RKO (cell line): ENCODE data around the gene RPS16.
"Not testable (repeated sequence)": the region's sequence is repeated elsewhere in the genome, so short reads cannot be mapped to it uniquely, and the experiment has no call there.

Experiments
- DNase-seq: peaks from one replicate; pipeline ENCODE4 v3.0.0-alpha.2; 2016; ENCODE audit warnings: low spot score

Gene RPS16

DNA sequence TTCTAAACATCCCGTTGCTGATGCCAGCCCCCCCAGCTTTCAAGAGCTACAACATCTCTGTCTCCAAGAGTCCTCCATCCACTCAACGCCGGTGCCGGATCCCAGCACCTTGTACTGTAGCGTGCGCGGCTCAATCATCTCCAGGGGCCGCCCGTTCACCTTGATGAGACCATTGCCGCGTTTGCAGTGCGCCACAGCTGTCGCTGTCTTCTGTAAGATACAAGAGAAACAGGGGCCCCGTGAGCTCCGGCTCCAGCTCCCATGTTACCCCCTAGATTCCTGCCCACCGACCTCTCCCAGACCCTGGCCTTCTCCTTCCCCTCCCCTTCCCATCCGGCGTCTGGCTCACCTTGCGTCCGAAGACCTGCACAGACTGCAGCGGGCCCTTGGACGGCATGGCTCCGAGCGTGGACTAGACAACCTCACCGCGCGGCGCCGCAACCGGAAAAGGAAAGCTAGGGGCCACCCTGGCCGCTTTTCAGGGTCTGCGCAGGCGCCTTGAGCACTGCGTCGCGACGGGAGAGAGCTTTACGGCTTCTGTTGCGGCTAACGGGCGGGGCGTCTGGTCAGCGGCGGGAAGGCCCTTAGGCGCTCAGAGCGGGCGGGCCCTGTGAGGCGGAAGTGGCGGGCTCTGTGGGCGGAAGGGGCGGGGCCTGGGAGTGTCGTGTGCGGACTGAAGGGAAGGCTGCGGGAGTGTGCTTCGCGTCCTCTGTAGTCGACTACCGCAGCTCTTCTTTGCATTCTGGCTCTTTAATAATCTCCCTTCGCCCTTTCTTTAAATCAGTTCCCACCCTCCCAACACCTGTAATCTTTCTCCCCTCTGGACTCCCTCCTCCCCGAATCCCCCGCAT lies at the start of gene RPS16:
TSS of gene RPS16 (minus strand) at position 451 of the 851 bp plus-strand sequence. CDS start at position 397, 54 bp downstream.
- peak; percentile 98 for DNase-seq

DNA sequence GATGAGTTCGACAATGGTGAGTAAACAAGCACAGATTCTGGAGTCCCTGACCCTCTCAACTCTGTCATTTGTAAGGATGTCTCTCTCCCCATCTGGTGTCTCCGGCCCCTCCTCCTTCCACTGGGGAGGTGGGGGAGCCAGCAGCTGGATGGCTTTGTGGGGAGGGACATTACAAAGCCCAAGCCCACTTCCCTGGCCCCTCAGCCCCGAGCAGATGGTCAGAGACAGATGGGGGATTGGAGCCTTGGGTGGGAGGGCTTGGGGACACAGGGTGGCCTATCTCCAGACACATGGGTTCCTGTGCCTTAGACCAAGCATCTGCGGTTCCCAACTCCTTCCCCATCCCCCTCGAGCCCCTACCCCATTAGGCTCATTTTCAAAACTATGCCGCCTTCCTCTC lies 47.4 kb upstream of the RPS16 start:
- no peak for DNase-seq

DNA sequence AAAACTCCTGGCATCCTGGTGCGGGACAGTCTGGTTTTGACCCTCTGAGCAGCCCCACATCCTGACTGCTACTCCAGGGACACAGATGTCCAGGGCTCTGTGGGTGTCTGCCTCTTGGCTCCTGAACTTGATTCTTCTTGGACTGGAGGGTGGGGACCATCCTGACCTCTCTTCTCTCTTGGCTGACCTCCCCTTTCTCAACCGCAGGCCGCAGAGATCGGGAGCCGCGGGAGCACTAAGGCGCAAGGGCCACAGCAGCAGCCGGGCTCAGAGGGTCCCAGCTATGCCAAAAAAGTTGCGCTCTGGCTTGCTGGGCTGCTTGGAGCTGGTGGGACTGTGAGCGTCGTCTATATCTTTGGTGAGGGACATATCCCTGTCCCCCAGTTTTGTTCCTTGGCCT lies 45.9 kb upstream of the RPS16 start:
- DNase-seq, result no peak

DNA sequence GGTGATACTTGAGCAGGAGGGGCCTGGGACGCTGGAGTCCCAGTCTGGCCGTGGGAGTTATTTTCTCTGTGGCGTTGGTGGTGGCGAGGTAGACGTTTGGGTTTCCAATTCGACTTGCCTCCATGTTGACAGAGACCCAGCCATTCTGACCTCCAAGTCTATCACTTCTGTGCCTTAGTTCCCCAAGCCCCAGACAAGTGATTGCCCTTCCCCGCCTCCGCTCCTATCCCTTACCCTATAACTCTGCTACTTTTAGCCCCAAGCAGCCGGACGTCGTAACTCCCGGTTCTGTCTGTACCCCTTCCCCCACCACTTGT lies 45.4 kb upstream of the RPS16 start:
- peak; percentile 27 for DNase-seq

DNA sequence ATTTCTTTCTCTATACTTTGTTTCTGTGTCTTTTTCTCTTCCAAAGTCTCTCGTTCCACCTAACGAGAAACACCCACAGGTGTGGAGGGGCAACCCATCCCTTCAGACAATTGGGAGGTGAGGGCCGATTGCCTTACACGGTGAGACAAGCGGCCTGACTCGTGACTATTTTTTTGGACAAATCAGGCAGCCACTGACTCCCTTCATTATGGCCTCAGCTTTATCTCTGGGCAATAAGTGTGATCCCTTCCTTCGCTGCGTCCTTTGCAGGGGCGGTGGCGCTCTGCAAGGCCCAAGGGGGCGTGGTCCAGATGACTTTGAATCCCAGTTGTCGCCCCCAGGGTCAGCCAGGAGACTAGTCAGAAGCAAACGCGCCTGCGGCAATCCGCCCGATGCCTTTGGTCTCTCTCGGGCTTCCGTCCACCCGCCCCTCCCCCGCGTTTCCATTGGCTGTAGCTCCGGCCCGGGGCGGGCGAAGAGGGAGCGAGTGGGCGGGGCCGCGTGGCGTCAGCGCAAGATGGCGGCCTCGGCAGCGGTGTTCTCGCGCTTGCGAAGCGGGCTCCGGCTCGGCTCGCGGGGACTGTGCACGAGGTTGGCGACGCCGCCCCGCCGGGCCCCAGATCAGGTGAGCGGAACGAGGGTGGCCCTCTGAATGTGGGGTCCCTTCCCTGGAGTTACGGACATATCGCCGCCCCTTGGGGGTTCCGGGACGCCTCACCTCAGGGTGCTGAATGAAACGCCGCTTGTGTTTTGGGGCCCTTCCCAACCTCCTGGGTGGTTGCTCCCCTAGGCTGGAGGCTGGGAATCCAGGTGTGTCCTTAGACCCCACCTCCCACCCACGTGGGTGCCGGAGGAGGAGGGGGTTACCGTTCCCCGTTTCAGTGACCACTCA lies 44.8 kb upstream of the RPS16 start, which contains the start of gene TIMM50:
TSS of gene TIMM50 (plus strand) at position 502 of the 892 bp plus-strand sequence. CDS start at position 518, 16 bp downstream.
- DNase-seq, result peak; percentile 96

DNA sequence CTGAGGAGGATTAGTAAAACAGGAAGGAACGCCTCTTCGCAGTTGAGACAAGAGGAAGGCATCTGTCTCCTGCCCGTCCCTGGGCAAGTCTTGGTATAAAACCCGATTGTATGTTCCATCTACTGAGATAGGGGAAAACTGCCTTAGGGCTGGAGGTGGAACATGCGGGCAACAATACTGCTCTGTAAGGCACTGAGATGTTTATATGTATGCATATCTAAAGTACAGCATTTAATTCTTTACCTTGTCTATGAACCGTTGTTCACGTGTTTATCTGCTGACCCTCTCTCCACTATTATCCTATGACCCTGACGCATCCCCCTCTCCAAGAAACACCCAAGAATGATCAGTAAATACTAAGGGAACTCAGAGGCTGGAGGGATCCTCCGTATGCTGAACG lies 44.2 kb upstream of the RPS16 start:
- no peak for DNase-seq

DNA sequence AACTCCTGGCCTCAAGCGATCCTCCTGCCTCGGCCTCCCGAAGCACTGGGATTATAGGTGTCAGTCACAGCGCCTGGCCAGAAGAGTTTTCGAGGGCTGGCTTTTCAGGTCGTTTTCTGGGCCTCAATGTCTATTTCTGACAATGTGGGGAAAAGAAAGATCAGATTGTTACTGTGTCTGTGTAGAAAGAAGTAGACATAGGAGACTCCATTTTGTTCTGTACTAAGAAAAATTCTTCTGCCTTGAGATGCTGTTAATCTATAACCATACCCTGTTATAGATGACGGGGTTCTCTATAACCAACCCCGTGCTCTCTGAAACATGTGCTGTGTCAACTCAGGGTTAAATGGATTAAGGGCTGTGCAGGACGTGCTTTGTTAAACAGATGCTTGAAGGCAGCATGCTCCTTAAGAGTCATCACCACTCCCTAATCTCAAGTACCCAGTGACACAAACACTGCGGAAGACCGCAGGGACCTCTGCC lies 43.6 kb upstream of the RPS16 start:
- not testable (repeated sequence) for DNase-seq

DNA sequence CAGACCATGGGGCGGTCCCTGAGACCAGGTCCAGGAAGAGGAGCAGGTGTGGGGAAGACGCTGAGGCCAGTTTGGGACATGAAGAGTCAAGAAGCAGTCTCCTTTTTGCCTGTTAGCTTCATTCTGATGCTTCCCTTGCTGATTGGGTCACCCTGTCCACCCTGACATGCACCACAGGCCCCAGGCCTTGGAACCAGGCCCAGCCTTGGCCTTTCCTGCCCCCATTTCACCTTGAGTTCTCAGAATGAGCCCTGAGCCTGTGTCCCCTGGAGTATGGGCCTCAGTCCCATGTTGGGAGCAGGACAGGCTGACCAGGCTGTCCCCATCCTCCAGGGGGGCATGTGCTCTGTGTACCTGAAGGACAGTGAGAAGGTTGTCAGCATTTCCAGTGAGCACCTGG lies 40.0 kb upstream of the RPS16 start:
- DNase-seq, result no peak

DNA sequence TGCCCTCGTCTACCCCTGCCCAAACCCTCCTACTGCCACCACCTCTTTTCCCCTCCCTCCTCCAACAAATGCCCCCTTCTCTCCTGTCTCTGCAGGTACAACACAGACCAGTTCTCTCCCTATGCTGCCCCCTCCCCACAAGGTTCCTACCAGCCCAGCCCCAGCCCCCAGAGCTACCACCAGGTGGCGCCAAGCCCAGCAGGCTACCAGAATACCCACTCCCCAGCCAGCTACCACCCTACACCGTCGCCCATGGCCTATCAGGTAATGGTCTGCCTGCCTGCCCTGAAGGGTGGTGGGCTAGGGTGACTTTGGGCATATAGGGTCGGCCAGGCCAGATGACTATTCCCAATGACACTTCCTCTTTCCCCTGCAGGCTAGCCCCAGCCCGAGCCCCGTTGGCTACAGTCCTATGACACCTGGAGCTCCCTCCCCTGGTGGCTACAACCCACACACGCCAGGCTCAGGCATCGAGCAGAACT lies 38.4 kb upstream of the RPS16 start:
- DNase-seq, result no peak

DNA sequence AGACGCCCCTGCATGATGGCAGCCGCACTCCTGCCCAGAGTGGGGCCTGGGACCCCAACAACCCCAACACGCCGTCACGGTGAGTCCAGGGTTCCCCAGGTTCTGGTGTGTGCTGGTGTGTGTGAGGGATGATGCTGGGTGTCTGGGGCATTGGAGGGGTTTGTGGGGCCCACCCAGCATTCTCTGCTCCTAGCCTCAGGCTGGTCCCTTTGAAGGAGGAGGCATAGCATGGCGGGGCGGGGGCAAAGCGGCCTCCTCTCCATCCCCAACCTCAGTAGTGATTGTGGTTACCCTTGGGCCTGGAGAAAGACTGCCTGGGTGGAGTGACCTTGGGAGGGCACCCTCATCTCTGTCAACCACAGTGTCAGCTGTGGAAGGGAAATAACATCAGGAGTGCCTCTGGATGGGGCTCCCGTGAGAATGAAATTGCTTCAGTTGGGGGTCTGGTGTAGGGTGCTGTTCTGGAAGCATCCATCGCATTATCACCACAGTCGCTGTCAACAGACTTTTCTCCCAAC lies 37.8 kb upstream of the RPS16 start:
- DNase-seq, result no peak

DNA sequence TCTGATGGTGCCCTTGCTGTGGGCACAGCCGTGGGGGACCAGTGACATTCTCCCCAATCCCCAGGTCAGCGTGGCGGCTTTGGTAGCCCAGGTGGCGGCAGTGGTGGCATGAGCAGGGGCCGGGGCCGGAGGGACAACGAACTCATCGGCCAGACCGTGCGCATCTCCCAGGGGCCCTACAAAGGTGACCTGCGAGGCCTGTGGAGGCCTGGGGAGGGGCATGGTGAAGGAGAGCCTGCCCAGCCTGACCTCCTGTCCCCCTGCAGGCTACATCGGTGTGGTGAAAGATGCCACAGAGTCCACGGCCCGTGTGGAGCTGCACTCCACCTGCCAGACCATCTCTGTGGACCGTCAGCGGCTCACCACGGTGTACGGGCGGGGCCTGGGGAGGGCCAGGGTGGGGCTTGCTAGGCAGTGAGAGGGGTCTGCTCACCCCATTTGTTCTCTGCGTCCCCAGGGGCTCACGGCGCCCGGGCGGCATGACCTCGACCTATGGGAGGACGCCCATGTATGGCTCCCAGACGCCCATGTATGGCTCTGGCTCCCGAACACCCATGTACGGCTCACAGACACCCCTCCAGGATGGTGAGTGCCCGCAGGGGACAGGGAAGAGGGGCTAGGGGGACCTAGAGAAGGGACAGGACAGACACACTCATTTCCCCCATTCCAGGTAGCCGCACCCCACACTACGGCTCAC lies 37.1 kb upstream of the RPS16 start:
- DNase-seq, result no peak

DNA sequence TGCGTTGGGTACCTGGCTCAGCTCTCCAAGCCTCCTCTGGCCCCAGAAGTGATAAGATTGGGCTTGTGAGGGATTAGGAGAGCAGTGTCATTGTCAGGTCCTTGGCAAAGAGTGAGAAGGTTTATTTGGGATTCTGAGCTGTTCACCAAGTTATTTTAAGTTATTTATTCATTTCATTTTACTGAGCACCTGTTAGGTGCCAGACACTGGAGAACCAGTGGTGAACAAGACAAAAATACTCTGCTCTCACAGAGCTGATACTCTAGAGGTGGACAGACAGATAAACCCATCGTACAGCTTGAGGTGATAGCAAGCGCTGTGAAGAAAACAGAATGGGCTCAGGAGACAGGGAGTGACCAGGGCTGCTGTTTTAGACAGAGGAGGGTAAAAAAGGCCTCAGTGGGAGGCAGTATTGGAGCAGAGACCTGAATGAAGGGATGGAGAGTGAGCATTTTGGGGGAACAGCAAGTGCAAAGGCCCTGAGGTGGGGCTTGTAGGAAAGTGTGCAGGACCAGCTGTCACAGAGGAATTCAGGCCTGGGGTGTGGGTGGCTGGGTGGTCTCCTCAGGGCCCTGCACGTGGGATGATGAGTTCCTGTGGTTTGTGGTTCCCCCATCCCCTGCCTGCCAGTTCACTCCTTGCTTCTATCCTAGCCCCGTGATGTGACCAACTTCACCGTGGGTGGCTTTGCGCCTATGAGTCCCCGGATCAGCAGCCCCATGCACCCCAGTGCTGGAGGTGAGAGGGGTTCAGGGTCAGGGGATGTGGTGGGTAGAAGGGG lies 36.2 kb upstream of the RPS16 start:
- no peak for DNase-seq

DNA sequence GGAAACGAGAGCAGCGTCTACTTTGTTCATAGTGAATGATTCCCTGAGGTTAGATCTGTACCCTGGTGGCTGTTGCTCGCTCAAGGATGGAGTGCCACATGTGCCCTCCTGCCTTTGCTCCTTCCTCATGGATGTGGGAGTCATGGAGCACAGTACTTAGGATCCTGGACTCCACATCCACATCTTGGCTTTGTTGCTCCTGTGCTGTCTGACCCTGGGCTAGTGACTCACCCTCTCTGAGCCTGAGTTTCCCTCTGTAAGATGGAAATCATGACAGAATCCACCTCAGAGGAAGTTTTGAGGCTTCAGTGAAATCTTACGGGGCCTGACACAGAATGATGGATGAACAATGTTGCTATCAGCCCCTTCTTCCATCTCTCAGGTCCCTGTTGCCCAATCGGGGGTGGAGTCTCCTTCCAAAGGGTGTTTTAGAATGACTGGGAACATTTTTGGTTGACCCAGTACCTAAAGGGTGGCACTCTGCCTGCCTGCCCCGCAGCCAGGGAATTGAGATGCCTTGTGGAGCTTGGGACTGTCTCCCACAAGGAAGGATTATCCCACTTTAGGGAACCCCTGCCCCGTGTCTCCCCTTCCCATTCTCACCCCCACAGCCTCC lies 35.1 kb upstream of the RPS16 start:
- no peak for DNase-seq

DNA sequence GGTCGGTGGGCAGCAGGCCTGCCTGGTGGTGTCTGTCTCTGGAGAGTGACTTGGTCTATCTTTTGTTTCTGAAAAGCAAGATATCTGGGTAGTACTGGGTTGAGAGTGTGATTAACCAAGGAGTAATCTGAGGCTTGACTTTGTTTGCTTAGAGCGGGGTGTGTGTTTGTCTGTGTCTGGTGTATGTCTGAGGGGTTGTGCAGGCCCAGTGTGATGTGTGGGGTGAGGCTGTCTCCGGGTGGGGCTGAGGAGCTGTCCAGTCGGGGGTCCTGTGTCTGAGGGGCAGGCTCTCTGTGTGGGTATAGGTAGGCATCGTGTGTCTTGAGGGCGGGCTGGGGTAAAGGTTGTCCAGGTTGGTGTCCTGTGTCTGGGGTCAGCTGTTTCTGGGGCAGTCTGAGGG lies 33.8 kb upstream of the RPS16 start:
- no peak for DNase-seq

DNA sequence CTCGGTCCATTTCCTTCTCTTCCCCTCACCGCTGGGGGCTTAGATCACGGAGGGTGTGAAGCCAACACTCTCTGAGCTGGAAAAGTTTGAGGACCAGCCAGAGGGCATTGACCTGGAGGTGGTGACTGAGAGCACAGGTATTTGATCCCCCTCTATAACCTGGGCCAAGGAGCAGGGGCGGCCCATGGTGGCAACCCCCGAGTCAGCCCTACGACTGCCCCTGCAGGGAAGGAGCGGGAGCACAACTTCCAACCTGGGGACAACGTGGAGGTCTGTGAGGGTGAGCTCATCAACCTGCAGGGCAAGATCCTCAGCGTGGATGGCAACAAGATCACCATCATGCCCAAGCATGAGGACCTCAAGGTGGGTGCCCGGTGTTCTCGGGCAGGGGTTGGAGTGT lies 33.3 kb upstream of the RPS16 start:
- no peak for DNase-seq

DNA sequence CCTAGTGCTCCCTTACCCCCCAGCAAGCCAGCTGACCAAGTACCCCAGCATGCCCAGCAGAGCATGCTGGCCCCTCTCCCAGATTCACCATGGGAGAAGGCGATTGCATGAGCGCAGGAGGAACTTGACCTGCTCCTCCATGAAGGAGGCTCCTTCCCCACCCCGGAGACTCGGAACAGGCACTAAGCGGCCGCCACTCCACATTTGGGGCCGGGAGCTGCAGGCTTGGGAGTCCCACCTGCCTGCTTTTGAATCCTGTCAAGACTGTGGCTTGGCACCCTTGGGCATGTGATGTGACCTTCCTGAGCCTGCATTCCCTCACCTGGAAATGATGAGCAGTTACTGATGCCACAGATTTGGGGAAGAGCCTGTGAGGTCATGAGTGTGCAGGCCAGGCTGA lies 32.2 kb upstream of the RPS16 start:
- DNase-seq, result no peak

DNA sequence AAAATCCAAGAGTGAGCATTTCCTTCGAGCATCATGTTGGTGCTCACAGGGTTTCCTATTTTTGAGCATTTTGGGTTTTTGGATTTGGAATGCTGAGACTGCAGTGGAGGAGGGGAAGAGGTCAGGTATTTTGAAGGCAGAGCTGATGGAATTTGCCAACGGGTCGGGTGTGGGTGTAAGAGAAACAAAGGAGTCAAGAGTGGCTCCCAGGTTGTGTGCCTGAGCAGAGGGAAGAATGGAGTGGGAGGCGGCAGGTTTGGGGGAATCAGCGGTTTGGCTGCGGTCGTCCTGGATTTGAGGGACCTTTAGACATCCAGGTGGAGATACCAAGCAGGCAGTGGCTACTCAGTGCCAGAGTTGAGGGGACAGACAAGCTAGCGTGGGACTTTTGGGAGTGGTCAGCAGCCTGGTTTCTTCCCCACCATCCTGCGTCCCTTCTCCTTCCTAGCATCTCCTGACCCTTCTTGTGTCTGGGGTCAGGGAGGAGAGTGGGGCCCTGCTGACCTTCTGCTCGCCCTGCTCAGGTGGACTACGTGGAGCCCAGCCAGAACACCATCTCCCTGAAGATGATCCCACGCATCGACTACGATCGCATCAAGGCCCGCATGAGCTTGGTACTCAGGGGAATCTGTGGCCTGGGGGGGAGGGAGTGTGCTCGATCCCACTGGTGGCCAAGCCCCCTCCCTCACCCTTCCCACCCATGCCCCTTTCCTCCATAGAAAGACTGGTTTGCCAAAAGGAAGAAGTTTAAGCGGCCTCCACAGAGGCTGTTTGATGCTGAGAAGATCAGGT lies 30.4 kb upstream of the RPS16 start:
- no peak for DNase-seq

DNA sequence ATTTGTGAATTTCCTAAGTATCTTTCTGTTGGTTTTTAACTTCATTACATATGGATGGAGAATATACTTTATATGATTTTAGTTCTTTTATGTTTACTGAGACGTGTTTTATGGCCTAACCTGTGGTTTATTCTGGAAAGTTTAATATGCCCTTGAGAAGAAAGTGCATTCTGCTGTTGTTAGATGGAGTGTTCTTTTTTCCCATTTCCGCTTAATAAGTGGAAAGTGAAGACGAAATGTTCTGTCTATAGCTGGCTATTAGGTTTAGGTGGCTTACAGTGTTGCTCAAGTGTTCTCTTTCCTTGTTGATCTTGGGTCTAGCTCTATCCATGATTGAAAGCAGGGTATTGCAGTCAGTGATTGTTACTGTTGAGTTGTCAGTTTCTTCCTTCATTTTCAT lies 27.7 kb upstream of the RPS16 start:
- no peak for DNase-seq

DNA sequence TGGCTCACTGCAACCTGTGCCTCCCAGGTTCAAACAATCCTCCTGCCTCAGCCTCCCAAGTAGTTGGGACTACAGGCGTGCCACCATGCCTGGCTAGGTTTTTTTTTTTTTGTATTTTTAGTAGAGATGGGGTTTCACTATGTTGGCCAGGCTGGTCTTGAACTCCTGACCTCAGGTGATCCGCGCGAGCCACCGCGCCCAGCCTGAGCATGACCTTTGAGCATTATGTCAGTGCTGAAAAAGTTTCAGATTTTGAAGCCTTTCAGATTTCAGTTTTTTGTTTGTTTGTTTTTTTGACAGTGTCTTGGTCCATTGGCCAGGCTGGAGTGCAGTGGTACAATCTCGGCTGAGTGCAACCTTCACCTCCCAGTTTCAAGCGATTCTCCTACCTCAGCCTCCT lies 15.5 kb upstream of the RPS16 start:
- DNase-seq, result not testable (repeated sequence)
